HCT116 (cell line): ENCODE measurements around the gene PLS3. TPM values are rescaled to one million over a fixed set of nuclear protein-coding genes. Genes with fewer than 3 reads are reported as not detected.

ENCODE experiments used
- ATAC-seq: fragments of 200-7000 bp; cut with Tn5 transposase; 2 replicates; pipeline ENCODE4 v1.9.1; 2020; ENCODE audit warnings: mild to moderate bottlenecking, moderate library complexity
- BruUV-seq: library from RNA; stranded (reverse); fragments of 400-500 nt; replicated peaks from 2 replicates; lab custom pipeline; 2021; lab: Mats Ljungman, UMichigan
- CTCF ChIA-PET: fragments of 300-600 bp; sonication (Branson Sonifier 250); formaldehyde crosslinking; loops from one replicate; lab custom pipeline; 2021; ENCODE audit warnings: antibody characterized with exemption; lab: Charles Lee
- POLR2A ChIA-PET: fragments of 300-600, 350-600 bp; sonication (Branson Sonifier 250); formaldehyde crosslinking; loops from one replicate; lab custom pipeline; 2021; ENCODE audit warnings: antibody characterized with exemption; lab: Charles Lee
- RAD21 ChIA-PET, 2 experiments: fragments of 300-600 bp; sonication (Branson Sonifier 250); formaldehyde crosslinking; loops; one replicate each; lab custom pipeline; 2023; ENCODE audit warnings: low total read pairs in 2 of 2; ENCODE audit not compliant: uncharacterized antibody in 2 of 2, unreplicated experiment in 2 of 2, low non-redundant PET in 1 of 2; lab: Charles Lee
- DNase-seq: peaks from one replicate; pipeline ENCODE4 v3.0.0-alpha.2; 2010; ENCODE audit warnings: low read depth, low spot score
- H2AFZ ChIP-seq: fragments of 200-600 bp; shearing (Covaris generic), sonication (generic); 2 replicates; pipeline ENCODE4 v1.6.1; 2017; ENCODE audit warnings: low read depth, mixed run types, mixed read lengths, antibody characterized with exemption, low read length; ENCODE audit not compliant: poor library complexity, severe bottlenecking
- H3K27ac ChIP-seq: 2 replicates; pipeline ENCODE4 v1.5.1; 2012; ENCODE audit warnings: low read depth, low read length
- H3K27me3 ChIP-seq: fragments of 200-600 bp; sonication (generic); 2 replicates; pipeline ENCODE4 v1.6.1; 2016; ENCODE audit warnings: mixed run types, low read length, mixed read lengths; ENCODE audit not compliant: insufficient read depth
- H3K36me3 ChIP-seq, 2 experiments: fragments of 200-500 bp in 1 of 2; fragments of 200-600 bp in 1 of 2; sonication (Bioruptor generic) in 1 of 2; sonication (generic) in 1 of 2; 2 replicates each; pipeline versions ENCODE4 v1.5.1 to v1.6.1; 2014 to 2016; ENCODE audit warnings: low read length in 2 of 2, inconsistent platforms in 1 of 2, mixed read lengths in 1 of 2, mixed run types in 1 of 2; ENCODE audit not compliant: insufficient read depth in 2 of 2, control insufficient read depth in 1 of 2
- H3K4me1 ChIP-seq, 2 experiments: fragments of 200-600 bp in 1 of 2; sonication (generic) in 1 of 2; 2 replicates each; pipeline versions ENCODE4 v1.5.1 to v1.6.1; 2012 to 2017; ENCODE audit warnings: low read length in 2 of 2, inconsistent platforms in 1 of 2, mild to moderate bottlenecking in 1 of 2, mixed read lengths in 1 of 2, mixed run types in 1 of 2, moderate library complexity in 1 of 2; ENCODE audit not compliant: insufficient read depth in 2 of 2, control insufficient read depth in 1 of 2
- H3K4me2 ChIP-seq: fragments of 200-600 bp; sonication (generic); 2 replicates; pipeline ENCODE4 v1.6.1; 2017; ENCODE audit warnings: mixed run types, low read length, mixed read lengths
- H3K4me3 ChIP-seq, 2 experiments: fragments of 200-600 bp in 1 of 2; sonication (generic) in 1 of 2; replicated peaks in 1 of 2; 2 replicates each; pipeline ENCODE4 v1.5.1; 2011 to 2016; ENCODE audit warnings: low read length in 2 of 2, control low read depth in 1 of 2, low read depth in 1 of 2, mild to moderate bottlenecking in 1 of 2, mixed read lengths in 1 of 2, mixed run types in 1 of 2
- H3K79me2 ChIP-seq: fragments of 200-600 bp; sonication (generic); 2 replicates; pipeline ENCODE4 v1.6.1; 2017; ENCODE audit warnings: mild to moderate bottlenecking, mixed run types, low read length, moderate library complexity, mixed read lengths; ENCODE audit not compliant: insufficient read depth
- H3K9ac ChIP-seq: fragments of 200-600 bp; sonication (generic); 2 replicates; pipeline ENCODE4 v1.6.1; 2016; ENCODE audit warnings: low read length, mixed read lengths
- H3K9me2 ChIP-seq: fragments of 200-600 bp; sonication (generic), shearing (Covaris generic); 2 replicates; pipeline ENCODE4 v1.6.1; 2017; ENCODE audit warnings: mixed run types, mild to moderate bottlenecking, moderate library complexity; ENCODE audit not compliant: insufficient read depth
- H3K9me3 ChIP-seq, 2 experiments: fragments of 200-500 bp in 1 of 2; fragments of 200-600 bp in 1 of 2; sonication (Bioruptor generic) in 1 of 2; sonication (generic) in 1 of 2; 2 replicates each; pipeline ENCODE4 v1.6.1; 2014 to 2017; ENCODE audit warnings: low read length in 2 of 2, mixed read lengths in 2 of 2, inconsistent platforms in 1 of 2, low read depth in 1 of 2, mild to moderate bottlenecking in 1 of 2, mixed run types in 1 of 2, moderate library complexity in 1 of 2; ENCODE audit not compliant: control insufficient read depth in 1 of 2, insufficient read depth in 1 of 2
- H4K20me1 ChIP-seq: fragments of 200-600 bp; sonication (generic), shearing (Covaris generic); 2 replicates; pipeline ENCODE4 v1.6.1; 2017; ENCODE audit warnings: mixed run types, mild to moderate bottlenecking, moderate library complexity; ENCODE audit not compliant: insufficient read depth
- CEBPB ChIP-seq: IDR thresholded peaks from 2 replicates; pipeline ENCODE4 v1.6.1; 2012; ENCODE audit warnings: low read depth
- EZH2 ChIP-seq: fragments of 200-600 bp; sonication (generic); IDR thresholded peaks from 2 replicates; pipeline ENCODE4 v1.6.1; 2017; ENCODE audit warnings: antibody characterized with exemption, mixed run types
- POLR2A ChIP-seq: IDR thresholded peaks from 2 replicates; pipeline ENCODE4 v1.7.0; 2011; ENCODE audit warnings: borderline replicate concordance; ENCODE audit not compliant: insufficient read depth, insufficient read length; ENCODE audit errors: extremely low read depth
- POLR2AphosphoS5 ChIP-seq: IDR thresholded peaks from 2 replicates; pipeline ENCODE4 v1.6.1; 2011; ENCODE audit warnings: mild to moderate bottlenecking, low read depth, low read length, moderate library complexity
- RAD21 ChIP-seq: IDR thresholded peaks from 2 replicates; pipeline ENCODE4 v1.6.1; 2012; ENCODE audit warnings: low read depth, mild to moderate bottlenecking
- intact Hi-C: fragments of 100-400 bp; cut with micrococcal nuclease; formaldehyde crosslinking; loops from 2 replicates; pipeline ENCODE4 v1.10.0; 2022
- total RNA-seq: library from RNA; stranded (reverse); gene quantifications from one replicate; pipeline ENCODE4 v1.2.1, GENCODE V29; 2021; ENCODE audit not compliant: unreplicated experiment
- TF ChIP-seq, protein P1 (sequence below): IDR thresholded peaks from 2 replicates; pipeline ENCODE4 v1.6.1; 2012; ENCODE audit warnings: low read depth
- TF ChIP-seq, protein P2 (sequence below): IDR thresholded peaks from 2 replicates; pipeline ENCODE4 v1.6.1; 2011; ENCODE audit warnings: mild to moderate bottlenecking, low read length, moderate library complexity; ENCODE audit not compliant: insufficient replicate concordance; ENCODE audit errors: extremely low read depth
- TF ChIP-seq, protein P3 (sequence below): IDR thresholded peaks from 2 replicates; pipeline ENCODE4 v1.6.1; 2012
- TF ChIP-seq, protein P4 (sequence below): IDR thresholded peaks from 2 replicates; pipeline ENCODE4 v1.6.1; 2012

The PLS3 gene
- total RNA-seq, 1 experiment from 2014 or later = 50.8 TPM

DNA sequence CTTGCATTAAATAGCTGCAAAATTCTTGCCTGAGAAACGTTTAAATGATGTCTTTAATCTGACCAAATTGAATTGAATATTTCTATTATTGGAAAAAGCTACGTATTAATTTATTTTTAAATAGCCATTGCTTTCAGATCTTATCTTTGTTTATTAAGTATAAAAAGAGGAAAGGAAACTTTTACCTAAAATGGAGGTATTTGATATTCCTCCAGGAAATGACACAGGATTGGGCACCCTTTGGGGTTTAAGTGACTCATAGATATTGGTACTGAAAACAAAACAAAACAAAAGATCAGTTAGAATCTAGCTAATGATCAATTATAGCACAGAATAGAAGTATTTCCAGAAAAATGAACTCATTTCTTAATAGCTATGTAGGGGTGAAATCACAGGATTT lies 34.1 kb downstream of the PLS3 start:
- no peaks in the 10 kb centered on the region for H4K20me1 ChIP-seq
- no peak overlapping the region for H3K9ac ChIP-seq
- no TSS peak for BruUV-seq
- RAD21 ChIA-PET = no interaction called here
- no peaks in the 10 kb centered on the region for H3K9me2 ChIP-seq
- intact Hi-C loops = no loop called here
- H3K4me2 ChIP-seq = no peak overlapping the region
- H3K79me2 ChIP-seq = peaks cover 4% of the 10 kb centered on the region; the same call in 1 of the 2 replicates
- no peak overlapping the region for H3K4me3 ChIP-seq
- H3K27ac ChIP-seq = no peak overlapping the region
- ATAC-seq (no peak), DNase-seq (no peak)
- TF ChIP-seq, protein P1, sequence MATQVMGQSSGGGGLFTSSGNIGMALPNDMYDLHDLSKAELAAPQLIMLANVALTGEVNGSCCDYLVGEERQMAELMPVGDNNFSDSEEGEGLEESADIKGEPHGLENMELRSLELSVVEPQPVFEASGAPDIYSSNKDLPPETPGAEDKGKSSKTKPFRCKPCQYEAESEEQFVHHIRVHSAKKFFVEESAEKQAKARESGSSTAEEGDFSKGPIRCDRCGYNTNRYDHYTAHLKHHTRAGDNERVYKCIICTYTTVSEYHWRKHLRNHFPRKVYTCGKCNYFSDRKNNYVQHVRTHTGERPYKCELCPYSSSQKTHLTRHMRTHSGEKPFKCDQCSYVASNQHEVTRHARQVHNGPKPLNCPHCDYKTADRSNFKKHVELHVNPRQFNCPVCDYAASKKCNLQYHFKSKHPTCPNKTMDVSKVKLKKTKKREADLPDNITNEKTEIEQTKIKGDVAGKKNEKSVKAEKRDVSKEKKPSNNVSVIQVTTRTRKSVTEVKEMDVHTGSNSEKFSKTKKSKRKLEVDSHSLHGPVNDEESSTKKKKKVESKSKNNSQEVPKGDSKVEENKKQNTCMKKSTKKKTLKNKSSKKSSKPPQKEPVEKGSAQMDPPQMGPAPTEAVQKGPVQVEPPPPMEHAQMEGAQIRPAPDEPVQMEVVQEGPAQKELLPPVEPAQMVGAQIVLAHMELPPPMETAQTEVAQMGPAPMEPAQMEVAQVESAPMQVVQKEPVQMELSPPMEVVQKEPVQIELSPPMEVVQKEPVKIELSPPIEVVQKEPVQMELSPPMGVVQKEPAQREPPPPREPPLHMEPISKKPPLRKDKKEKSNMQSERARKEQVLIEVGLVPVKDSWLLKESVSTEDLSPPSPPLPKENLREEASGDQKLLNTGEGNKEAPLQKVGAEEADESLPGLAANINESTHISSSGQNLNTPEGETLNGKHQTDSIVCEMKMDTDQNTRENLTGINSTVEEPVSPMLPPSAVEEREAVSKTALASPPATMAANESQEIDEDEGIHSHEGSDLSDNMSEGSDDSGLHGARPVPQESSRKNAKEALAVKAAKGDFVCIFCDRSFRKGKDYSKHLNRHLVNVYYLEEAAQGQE = no peak
- no peak for TF ChIP-seq RAD21
- no peak for TF ChIP-seq CEBPB
- no peak for TF ChIP-seq POLR2AphosphoS5
- TF ChIP-seq, protein P2, sequence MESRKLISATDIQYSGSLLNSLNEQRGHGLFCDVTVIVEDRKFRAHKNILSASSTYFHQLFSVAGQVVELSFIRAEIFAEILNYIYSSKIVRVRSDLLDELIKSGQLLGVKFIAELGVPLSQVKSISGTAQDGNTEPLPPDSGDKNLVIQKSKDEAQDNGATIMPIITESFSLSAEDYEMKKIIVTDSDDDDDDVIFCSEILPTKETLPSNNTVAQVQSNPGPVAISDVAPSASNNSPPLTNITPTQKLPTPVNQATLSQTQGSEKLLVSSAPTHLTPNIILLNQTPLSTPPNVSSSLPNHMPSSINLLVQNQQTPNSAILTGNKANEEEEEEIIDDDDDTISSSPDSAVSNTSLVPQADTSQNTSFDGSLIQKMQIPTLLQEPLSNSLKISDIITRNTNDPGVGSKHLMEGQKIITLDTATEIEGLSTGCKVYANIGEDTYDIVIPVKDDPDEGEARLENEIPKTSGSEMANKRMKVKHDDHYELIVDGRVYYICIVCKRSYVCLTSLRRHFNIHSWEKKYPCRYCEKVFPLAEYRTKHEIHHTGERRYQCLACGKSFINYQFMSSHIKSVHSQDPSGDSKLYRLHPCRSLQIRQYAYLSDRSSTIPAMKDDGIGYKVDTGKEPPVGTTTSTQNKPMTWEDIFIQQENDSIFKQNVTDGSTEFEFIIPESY = no peak
- TF ChIP-seq EZH2 = no peak
- TF ChIP-seq, protein P3, sequence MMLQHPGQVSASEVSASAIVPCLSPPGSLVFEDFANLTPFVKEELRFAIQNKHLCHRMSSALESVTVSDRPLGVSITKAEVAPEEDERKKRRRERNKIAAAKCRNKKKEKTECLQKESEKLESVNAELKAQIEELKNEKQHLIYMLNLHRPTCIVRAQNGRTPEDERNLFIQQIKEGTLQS = no peak
- TF ChIP-seq POLR2A = no peak
- TF ChIP-seq, protein P4, sequence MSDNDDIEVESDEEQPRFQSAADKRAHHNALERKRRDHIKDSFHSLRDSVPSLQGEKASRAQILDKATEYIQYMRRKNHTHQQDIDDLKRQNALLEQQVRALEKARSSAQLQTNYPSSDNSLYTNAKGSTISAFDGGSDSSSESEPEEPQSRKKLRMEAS = no peak
- H2AFZ ChIP-seq = no peak overlapping the region
- H3K36me3 ChIP-seq = no peaks in the 10 kb centered on the region
- CTCF ChIA-PET = no interaction called here
- peaks cover 3 to 6% of the 10 kb centered on the region in 2 experiments; a peak in 2 of 4 replicates for H3K4me1 ChIP-seq
- H3K9me3 ChIP-seq = no peaks in the 10 kb centered on the region
- POLR2A ChIA-PET = no interaction called here
- no peaks in the 10 kb centered on the region for H3K27me3 ChIP-seq
